A172 (cell line): ENCODE results near the gene CFAP20DC. TPM values are rescaled to one million over a fixed set of nuclear protein-coding genes. Genes with fewer than 3 reads are reported as not detected.
"Not testable (repeated sequence)": the region's sequence is repeated elsewhere in the genome, so short reads cannot be mapped to it uniquely, and the experiment has no call there.

Source experiments
- DNase-seq: peaks from one replicate; pipeline ENCODE4 v3.0.0-alpha.2; 2015; ENCODE audit warnings: low spot score
- total RNA-seq: library from RNA; depleted of rRNA; stranded (reverse); fragments of >200 nt; shearing (Covaris generic); gene quantifications from 2 replicates; pipeline ENCODE4 v1.2.3, GENCODE V29; 2014

Gene CFAP20DC
- total RNA-seq, 1 experiment from 2014 or later: 6.5 TPM

DNA sequence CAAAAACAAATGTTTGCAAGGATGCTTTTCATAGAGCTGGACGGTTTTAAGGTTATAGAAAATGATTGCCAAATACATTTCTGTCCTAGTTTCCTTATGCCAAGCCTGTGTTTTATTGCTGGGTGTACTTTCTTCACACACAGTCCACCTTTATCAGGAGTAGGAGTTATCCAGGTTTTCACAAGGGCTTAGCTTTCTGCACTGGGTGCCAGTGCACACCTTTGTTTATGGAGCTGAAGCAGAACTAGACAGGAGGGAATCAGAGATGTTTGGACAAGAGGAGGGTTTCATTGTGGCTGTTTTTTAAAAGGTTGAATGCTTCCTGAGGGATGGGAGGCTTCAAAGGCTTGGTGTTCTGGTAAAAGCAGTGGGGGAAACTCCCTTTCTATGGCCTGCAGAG, 353.7 kb downstream of the CFAP20DC start:
- no peak for DNase-seq

DNA sequence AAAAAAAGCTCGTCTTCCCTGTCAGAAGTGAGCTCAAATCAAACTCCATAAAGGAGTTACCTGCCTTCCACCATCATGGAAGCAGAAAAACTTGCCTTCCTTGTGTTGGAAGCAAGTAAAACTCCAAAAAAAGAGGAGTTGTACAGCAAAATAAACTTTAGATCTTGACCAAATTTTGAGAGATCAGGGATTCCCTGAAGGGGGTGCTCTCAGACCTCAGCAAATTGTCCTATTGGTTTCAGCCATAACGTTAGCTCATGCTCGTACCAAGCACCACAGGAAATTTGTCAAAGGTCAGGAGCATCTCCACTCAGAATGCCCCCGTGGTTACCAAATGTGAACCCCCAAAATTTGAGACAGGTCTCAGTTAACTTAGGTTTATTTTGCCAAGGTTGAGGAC, 354.5 kb downstream of the CFAP20DC start:
- DNase-seq: not testable (repeated sequence)

DNA sequence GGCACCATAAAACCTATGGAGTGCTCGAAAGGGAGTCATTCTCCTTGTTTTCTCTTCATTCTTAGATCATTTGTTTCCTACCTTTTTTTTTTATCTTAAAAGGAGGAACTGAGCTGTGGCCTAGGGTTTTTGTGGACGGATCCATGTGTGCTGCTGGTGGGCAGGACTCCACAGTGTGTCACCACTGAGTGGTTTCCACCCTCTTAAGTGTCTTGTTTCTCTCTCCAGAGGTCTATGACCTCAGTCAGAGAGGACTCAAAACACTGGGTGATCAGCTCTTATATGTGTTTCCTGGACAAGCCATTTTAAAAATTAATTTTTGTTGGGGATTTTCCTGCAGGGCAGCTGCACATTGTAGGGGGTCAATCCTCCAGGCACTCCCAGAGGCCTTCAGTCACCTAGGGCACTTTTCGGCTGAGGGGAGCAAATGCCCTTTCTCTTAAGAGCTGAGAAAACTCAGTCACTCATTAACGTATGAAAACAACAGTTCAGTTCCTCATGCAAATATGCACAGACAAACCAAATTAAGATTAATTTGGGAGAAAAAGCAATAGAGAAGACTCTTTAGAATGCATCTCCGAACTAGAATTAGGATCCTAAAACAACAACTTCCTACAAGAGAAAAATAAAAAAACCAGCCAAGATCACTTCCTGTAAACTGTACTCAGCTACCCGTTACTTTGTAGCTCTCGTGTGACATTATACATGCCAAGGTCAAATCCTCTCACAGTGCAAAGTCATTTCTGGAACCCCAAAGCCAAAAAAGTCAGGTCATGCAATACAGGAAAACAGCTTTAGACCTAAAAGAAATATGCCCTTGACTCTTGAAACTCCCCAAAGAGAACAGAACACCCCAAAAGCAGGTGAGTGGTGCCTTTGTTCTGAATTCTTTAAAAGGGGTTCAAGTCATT, 355.6 kb downstream of the CFAP20DC start:
- no peak for DNase-seq

DNA sequence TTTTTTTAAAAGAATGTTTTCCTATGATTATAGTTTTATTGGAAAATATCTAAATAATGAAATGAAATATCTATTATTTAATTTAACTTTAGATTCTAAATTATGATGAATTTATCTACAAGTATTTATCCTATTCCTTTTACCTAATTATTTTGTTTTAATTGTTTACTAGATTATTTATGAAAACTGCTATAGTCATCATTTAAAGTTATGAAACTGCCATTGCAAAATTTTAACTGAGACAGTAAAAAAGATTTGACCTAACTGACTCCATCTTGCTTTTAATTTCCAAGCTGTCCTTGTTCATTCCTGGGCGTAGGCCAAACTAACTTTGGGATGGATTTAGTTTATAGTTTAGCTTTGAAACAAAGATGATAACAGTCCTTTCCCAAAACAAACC, 357.3 kb downstream of the CFAP20DC start:
- DNase-seq: no peak
